Mesothelial cell of epicardium (in vitro differentiated cells): ENCODE measurements around the gene PRUNE2. TPM values are rescaled to one million over a fixed set of nuclear protein-coding genes. Genes with fewer than 3 reads are reported as not detected.

Experiments
- DNase-seq, 2 experiments: peaks; one replicate each; pipeline ENCODE4 v3.0.0; 2021; ENCODE audit warnings: low spot score in 2 of 2; ENCODE audit not compliant: unreplicated experiment in 2 of 2
- H3K27ac Mint-ChIP-seq: 2 replicates; pipeline ENCODE4 v1.8.0; 2021; ENCODE audit warnings: mixed read lengths
- H3K27me3 Mint-ChIP-seq: 2 replicates; pipeline ENCODE4 v1.8.0; 2021; ENCODE audit warnings: low read depth, mixed read lengths
- H3K36me3 Mint-ChIP-seq: 2 replicates; pipeline ENCODE4 v1.8.0; 2021; ENCODE audit warnings: mixed read lengths
- H3K4me1 Mint-ChIP-seq: 2 replicates; pipeline ENCODE4 v1.8.0; 2021; ENCODE audit warnings: mixed read lengths
- H3K4me3 Mint-ChIP-seq: 2 replicates; pipeline ENCODE4 v1.8.0; 2021; ENCODE audit warnings: mild to moderate bottlenecking, moderate library complexity, mixed read lengths
- H3K9me3 Mint-ChIP-seq: 2 replicates; pipeline ENCODE4 v1.8.0; 2021; ENCODE audit warnings: mixed read lengths
- total RNA-seq: library from RNA; stranded (reverse); gene quantifications from 3 replicates; pipeline ENCODE4 v1.2.1, GENCODE V29; 2021
- TF ChIP-seq, protein P1 (sequence below): fragments of 200-600 bp; sonication (generic); IDR thresholded peaks from one replicate; pipeline ENCODE4 v1.5.0; 2021; ENCODE audit warnings: antibody characterized with exemption; ENCODE audit not compliant: unreplicated experiment

The PRUNE2 gene
- total RNA-seq, 1 donor from 2014 or later: 3.4 TPM

DNA sequence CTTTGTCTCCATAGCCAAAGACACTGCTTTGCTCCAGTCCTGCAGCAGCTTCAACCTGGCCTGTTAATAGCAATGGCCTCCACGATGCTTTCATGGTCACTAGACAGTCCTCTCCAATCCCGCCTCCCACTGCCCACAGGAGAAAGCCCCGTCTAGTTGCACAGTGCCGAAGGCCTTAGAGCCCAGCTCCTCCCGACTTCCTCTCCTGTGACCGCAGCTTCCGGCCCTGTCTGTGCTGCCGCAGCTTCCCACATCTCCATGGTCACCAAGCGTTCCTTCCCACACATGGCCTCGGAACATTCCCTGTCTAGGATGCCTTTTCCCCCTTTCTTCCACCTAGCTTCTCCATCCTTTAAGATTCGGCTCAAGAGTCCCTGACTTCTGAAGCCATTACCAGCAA is 118.2 kb downstream of the PRUNE2 start:
- H3K9me3 Mint-ChIP-seq: no peaks in the 10 kb centered on the region
- H3K27ac Mint-ChIP-seq: no peak overlapping the region
- H3K4me3 Mint-ChIP-seq: no peak overlapping the region
- H3K36me3 Mint-ChIP-seq: no peaks in the 10 kb centered on the region
- no peaks in the 10 kb centered on the region for H3K27me3 Mint-ChIP-seq
- no peak for DNase-seq
- H3K4me1 Mint-ChIP-seq: peaks cover 3% of the 10 kb centered on the region
- TF ChIP-seq, protein P1, sequence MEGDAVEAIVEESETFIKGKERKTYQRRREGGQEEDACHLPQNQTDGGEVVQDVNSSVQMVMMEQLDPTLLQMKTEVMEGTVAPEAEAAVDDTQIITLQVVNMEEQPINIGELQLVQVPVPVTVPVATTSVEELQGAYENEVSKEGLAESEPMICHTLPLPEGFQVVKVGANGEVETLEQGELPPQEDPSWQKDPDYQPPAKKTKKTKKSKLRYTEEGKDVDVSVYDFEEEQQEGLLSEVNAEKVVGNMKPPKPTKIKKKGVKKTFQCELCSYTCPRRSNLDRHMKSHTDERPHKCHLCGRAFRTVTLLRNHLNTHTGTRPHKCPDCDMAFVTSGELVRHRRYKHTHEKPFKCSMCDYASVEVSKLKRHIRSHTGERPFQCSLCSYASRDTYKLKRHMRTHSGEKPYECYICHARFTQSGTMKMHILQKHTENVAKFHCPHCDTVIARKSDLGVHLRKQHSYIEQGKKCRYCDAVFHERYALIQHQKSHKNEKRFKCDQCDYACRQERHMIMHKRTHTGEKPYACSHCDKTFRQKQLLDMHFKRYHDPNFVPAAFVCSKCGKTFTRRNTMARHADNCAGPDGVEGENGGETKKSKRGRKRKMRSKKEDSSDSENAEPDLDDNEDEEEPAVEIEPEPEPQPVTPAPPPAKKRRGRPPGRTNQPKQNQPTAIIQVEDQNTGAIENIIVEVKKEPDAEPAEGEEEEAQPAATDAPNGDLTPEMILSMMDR: no peak

DNA sequence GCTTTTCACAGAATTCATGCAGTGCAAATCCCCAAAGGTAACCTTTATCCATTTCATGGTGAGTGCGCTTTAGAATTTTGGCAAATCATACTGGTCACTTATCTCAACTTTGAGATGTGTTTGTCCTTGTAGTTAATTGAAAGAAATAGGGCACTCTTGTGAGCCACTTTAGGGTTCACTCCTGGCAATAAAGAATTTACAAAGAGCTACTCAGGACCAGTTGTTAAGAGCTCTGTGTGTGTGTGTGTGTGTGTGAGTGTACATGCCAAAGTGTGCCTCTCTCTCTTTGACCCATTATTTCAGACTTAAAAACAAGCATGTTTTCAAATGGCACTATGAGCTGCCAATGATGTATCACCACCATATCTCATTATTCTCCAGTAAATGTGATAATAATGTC is 120.4 kb downstream of the PRUNE2 start:
- Mint-ChIP-seq H3K27ac (no peak overlapping the region), H3K4me3 (no peak overlapping the region), H3K27me3 (peaks cover 2% of the 10 kb centered on the region), H3K4me1 (peaks cover 3% of the 10 kb centered on the region), H3K36me3 (no peaks in the 10 kb centered on the region), H3K9me3 (no peaks in the 10 kb centered on the region)
- no peak for DNase-seq
- TF ChIP-seq, protein P1: no peak

DNA sequence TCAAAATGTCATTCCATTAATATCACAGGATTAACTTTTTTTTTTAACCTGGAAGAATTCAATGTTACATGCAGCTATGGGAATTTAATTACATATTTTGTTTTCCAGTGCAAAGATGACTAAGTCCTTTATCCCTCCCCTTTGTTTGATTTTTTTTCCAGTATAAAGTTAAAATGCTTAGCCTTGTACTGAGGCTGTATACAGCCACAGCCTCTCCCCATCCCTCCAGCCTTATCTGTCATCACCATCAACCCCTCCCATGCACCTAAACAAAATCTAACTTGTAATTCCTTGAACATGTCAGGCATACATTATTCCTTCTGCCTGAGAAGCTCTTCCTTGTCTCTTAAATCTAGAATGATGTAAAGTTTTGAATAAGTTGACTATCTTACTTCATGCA is 121.0 kb downstream of the PRUNE2 start:
- DNase-seq: no peak
- Mint-ChIP-seq H3K36me3 (no peaks in the 10 kb centered on the region), H3K27me3 (peaks cover 2% of the 10 kb centered on the region), H3K4me1 (peaks cover 3% of the 10 kb centered on the region), H3K4me3 (no peak overlapping the region), H3K9me3 (no peaks in the 10 kb centered on the region), H3K27ac (no peak overlapping the region)
- TF ChIP-seq, protein P1: no peak

DNA sequence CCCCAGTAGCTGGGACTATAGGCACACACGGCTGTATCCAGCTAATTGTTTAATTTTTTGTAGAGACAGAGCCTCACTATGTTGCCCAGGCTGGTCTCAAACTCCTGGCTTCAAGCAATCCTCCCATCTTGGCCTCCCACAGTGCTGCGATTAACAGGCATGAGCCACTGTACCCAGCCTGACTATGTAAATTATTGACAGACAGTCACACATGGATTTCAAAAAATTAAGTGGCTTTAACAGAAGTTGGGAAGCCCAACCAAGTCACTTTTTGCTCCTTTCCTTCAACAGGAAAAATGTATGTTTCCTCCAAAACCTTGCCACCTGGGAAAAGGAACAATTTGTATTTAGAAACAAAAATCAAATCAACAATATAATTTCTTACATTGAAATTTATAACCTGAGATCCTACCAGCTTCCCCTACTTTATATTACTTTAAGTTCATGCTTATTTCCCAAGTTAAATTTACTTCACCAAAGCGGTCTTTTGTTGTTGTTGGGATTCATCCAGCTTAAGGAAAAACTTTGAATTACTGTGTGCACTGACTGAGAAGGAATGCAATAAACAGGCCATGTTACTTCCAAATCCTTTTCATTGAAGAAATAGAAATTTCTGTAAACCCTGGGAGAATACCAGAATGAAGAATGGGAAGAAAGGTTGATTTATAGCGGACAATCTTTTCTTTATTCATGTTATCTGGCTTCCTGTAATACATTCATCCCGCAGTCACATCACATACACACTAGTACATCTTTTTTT is 133.0 kb downstream of the PRUNE2 start:
- TF ChIP-seq, protein P1: no peak
- Mint-ChIP-seq H3K9me3 (no peaks in the 10 kb centered on the region), H3K4me1 (peaks cover 12% of the 10 kb centered on the region), H3K4me3 (no peak overlapping the region), H3K36me3 (no peaks in the 10 kb centered on the region), H3K27ac (peak overlapping the region; percentile 50), H3K27me3 (no peaks in the 10 kb centered on the region)
- DNase-seq: no peak

DNA sequence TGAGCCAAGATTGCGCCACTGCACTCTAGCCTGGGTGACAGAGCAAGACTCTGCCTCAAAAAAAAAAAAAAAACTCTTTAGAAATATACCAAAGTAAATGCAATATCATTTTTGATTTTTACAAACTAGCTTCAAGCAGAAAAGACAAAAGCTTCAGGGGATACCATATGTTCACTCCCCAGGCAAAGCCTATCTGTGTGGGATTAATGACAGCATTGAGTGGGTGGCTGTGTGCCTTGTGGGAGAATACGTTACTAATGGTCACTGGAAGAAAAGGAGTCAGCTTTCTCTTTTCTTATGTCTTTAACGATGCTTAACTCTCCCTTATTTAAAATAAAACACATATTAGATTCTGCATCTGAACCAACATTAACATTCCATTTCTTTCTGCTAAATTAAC is 139.8 kb downstream of the PRUNE2 start:
- no peak for DNase-seq
- Mint-ChIP-seq H3K36me3 (no peaks in the 10 kb centered on the region), H3K9me3 (no peaks in the 10 kb centered on the region), H3K4me3 (no peak overlapping the region), H3K4me1 (no peaks in the 10 kb centered on the region), H3K27me3 (peaks cover 2% of the 10 kb centered on the region), H3K27ac (no peak overlapping the region)
- TF ChIP-seq, protein P1: no peak
